Glutamatergic neuron (in vitro differentiated cells): ENCODE measurements around the gene COL12A1. TPM values are rescaled to one million over a fixed set of nuclear protein-coding genes. Genes with fewer than 3 reads are reported as not detected.

Experiments
- DNase-seq: peaks from one replicate; pipeline ENCODE4 v3.0.0; 2022
- H3K27ac Mint-ChIP-seq: one replicate; pipeline ENCODE4 v1.8.0; 2020; ENCODE audit warnings: mild to moderate bottlenecking, mixed read lengths, inconsistent platforms; ENCODE audit not compliant: unreplicated experiment
- H3K27me3 Mint-ChIP-seq: one replicate; pipeline ENCODE4 v1.8.0; 2020; ENCODE audit warnings: mild to moderate bottlenecking, moderate library complexity, mixed read lengths, inconsistent platforms; ENCODE audit not compliant: unreplicated experiment
- H3K36me3 Mint-ChIP-seq: one replicate; pipeline ENCODE4 v1.8.0; 2020; ENCODE audit warnings: mild to moderate bottlenecking, mixed read lengths, inconsistent platforms; ENCODE audit not compliant: unreplicated experiment
- H3K4me1 Mint-ChIP-seq: one replicate; pipeline ENCODE4 v1.8.0; 2020; ENCODE audit warnings: mild to moderate bottlenecking, low read depth, mixed read lengths, inconsistent platforms; ENCODE audit not compliant: unreplicated experiment
- H3K4me3 Mint-ChIP-seq: one replicate; pipeline ENCODE4 v1.8.0; 2020; ENCODE audit warnings: mild to moderate bottlenecking, mixed read lengths, inconsistent platforms; ENCODE audit not compliant: unreplicated experiment
- H3K9me3 Mint-ChIP-seq: one replicate; pipeline ENCODE4 v1.8.0; 2020; ENCODE audit warnings: mild to moderate bottlenecking, moderate library complexity, mixed read lengths, inconsistent platforms; ENCODE audit not compliant: unreplicated experiment
- total RNA-seq: library from RNA; stranded (reverse); fragmentation: NEBNext Ultra II Directional; extraction: Animal tissue kit (Norgen Biotek cat#: 25700); gene quantifications from one replicate; pipeline ENCODE4 v1.2.1, GENCODE V29; 2021; ENCODE audit not compliant: unreplicated experiment
- TF ChIP-seq, protein P1 (sequence below): fragments of 200-600 bp; sonication (generic); IDR thresholded peaks from one replicate; pipeline ENCODE4 v1.5.0; 2021; ENCODE audit not compliant: partially characterized antibody, unreplicated experiment

The COL12A1 gene
- total RNA-seq, 1 donor from 2014 or later = 2.4 TPM

DNA sequence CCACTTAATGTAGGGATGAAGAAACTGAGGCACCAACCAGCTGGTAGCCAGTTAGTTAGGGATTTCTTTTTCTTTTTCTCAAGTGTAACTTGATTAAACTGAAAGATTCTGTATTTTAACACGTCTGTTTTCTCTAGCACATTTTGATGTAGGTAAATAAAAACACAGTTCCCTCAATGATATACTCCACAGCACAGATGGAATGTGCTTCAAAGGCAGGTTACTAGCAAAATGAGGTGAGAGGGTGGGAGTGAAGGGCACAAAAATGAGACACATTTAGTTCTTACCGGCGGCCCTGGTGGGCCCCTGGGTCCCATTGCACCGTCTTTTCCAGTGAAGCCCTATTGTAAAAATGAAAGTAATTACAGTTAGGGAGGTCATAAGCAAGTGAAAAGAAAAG is 108.9 kb downstream of the COL12A1 start:
- Mint-ChIP-seq H3K36me3 (no peaks in the 10 kb centered on the region), H3K27me3 (peaks cover 2% of the 10 kb centered on the region), H3K27ac (no peak overlapping the region), H3K4me3 (no peak overlapping the region), H3K4me1 (no peaks in the 10 kb centered on the region), H3K9me3 (no peaks in the 10 kb centered on the region)
- TF ChIP-seq, protein P1, sequence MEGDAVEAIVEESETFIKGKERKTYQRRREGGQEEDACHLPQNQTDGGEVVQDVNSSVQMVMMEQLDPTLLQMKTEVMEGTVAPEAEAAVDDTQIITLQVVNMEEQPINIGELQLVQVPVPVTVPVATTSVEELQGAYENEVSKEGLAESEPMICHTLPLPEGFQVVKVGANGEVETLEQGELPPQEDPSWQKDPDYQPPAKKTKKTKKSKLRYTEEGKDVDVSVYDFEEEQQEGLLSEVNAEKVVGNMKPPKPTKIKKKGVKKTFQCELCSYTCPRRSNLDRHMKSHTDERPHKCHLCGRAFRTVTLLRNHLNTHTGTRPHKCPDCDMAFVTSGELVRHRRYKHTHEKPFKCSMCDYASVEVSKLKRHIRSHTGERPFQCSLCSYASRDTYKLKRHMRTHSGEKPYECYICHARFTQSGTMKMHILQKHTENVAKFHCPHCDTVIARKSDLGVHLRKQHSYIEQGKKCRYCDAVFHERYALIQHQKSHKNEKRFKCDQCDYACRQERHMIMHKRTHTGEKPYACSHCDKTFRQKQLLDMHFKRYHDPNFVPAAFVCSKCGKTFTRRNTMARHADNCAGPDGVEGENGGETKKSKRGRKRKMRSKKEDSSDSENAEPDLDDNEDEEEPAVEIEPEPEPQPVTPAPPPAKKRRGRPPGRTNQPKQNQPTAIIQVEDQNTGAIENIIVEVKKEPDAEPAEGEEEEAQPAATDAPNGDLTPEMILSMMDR = no peak
- DNase-seq = no peak

DNA sequence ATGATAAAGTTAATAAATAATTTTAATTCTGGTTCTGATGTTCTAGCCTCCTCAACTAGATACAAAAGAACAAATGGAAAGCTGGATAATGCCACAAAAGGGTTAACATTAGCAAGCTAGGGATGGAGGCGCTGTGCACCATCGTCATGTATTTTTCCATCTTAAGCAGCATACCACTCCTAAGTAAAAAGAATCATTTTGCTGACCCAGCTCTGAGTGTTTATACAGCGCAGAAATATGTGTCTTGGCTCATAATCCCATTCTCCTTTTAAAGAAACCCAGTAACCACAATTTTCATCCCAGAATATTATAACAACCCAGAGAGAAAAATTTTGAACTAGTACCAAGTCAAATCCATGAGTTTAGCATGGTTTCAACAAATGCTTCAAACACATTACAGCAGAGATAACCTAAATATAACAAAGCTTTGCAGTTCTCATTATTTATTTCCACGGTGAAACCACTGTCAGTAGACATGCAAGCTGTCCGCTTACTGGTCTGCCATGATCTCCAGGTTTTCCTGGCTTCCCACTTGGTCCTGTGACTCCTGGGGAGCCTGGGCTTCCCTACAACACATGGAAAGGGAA is 111.1 kb downstream of the COL12A1 start:
- no peak for DNase-seq

DNA sequence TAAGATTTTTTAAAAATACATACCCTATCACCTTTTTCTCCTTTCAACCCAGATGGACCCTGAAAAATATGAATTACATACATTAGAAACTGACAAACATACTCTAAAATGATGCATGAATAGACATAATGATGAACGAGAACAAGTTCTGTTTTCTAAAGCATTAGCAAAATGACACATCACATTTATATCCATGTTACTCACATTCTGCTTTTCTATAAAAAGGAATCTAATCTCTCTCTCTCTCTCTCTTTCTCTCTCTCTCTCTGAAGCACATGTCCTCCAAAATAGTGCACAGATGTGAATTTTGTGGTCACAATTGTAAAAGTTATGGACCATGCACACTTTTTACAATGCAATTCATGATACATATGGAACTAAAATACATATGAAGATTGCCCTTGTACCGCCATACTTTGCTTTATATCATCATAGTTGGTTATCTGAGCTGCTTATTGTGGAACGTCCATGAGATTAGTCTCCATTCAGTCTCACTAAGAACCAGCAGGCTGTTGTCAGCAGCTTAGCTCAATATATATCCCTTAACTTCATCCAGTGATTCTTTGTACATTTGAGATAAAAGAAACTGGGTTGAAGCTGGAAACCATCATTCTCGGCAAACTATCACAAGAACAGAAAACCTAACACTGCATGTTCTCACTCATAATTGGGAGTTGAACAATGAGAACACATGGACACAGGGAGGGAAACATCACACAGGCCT is 114.2 kb downstream of the COL12A1 start:
- Mint-ChIP-seq H3K4me1 (no peaks in the 10 kb centered on the region), H3K36me3 (no peaks in the 10 kb centered on the region), H3K27ac (no peak overlapping the region), H3K9me3 (no peaks in the 10 kb centered on the region), H3K27me3 (no peaks in the 10 kb centered on the region), H3K4me3 (no peak overlapping the region)
- TF ChIP-seq, protein P1 = no peak
- no peak for DNase-seq

More for the DNA sequence above, 111.1 kb downstream of the COL12A1 start:
- TF ChIP-seq, protein P1 = no peak
- no peaks in the 10 kb centered on the region for H3K4me1 Mint-ChIP-seq
- H3K27me3 Mint-ChIP-seq = no peaks in the 10 kb centered on the region
- no peaks in the 10 kb centered on the region for H3K36me3 Mint-ChIP-seq
- no peak overlapping the region for H3K27ac Mint-ChIP-seq
- H3K9me3 Mint-ChIP-seq = no peaks in the 10 kb centered on the region
- no peak overlapping the region for H3K4me3 Mint-ChIP-seq

DNA sequence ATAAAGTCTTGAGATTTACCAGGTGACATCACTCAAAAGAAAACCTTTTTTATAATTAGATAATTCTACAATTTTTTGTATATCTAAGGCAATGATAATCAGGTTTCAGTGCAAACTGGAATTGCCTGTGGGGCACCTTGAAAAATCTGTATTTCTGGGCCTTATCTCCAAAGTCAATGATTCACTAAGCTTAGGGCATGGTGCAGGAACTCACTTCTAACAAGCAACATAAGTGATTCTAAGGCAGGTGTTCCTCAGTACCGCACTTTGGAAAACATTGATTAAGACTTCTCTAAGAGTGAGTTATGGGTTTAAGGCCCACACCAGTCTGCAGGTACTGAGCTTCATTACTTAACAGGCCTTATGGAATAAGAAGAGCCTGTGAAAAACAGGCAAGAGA is 115.3 kb downstream of the COL12A1 start:
- no peak for DNase-seq
- Mint-ChIP-seq H3K27ac (no peak overlapping the region), H3K9me3 (no peaks in the 10 kb centered on the region), H3K4me3 (no peak overlapping the region), H3K36me3 (no peaks in the 10 kb centered on the region), H3K27me3 (no peaks in the 10 kb centered on the region), H3K4me1 (no peaks in the 10 kb centered on the region)
- TF ChIP-seq, protein P1 = no peak

DNA sequence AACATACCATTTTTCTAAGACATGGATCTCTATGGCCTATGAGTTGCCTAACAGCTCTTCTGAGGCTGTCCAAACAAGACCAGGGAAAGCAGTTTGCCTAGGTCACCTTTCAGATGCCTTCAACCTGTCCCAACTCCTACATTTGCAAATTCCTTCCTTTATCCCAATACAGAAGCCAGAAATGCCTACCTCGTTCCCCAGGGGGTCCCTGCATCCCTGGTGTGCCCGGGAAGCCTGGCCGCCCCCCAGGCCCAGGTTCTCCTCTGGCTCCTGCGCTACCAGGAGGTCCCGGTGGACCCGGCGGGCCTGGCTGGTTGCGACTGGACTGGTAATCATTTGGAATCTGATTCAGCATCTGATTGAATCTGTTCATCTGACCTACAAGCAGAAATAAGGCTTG is 115.9 kb downstream of the COL12A1 start:
- Mint-ChIP-seq H3K4me1 (peaks cover 3% of the 10 kb centered on the region), H3K36me3 (no peaks in the 10 kb centered on the region), H3K27ac (no peak overlapping the region), H3K27me3 (no peaks in the 10 kb centered on the region), H3K4me3 (no peak overlapping the region), H3K9me3 (no peaks in the 10 kb centered on the region)
- TF ChIP-seq, protein P1 = no peak
- DNase-seq = no peak
